NK-92 treated with Interleukin-12 subunit alpha and Interleukin-12 subunit beta, amount 100 ng/mL, for 24 hours (cell line): ENCODE results near the gene BTBD9.
"Not testable (repeated sequence)": the region's sequence is repeated elsewhere in the genome, so short reads cannot be mapped to it uniquely, and the experiment has no call there.

Experiments used
- DNase-seq: peaks from one replicate; lab custom pipeline; 2025; lab: John Stamatoyannopoulos, UW

BTBD9 gene

DNA sequence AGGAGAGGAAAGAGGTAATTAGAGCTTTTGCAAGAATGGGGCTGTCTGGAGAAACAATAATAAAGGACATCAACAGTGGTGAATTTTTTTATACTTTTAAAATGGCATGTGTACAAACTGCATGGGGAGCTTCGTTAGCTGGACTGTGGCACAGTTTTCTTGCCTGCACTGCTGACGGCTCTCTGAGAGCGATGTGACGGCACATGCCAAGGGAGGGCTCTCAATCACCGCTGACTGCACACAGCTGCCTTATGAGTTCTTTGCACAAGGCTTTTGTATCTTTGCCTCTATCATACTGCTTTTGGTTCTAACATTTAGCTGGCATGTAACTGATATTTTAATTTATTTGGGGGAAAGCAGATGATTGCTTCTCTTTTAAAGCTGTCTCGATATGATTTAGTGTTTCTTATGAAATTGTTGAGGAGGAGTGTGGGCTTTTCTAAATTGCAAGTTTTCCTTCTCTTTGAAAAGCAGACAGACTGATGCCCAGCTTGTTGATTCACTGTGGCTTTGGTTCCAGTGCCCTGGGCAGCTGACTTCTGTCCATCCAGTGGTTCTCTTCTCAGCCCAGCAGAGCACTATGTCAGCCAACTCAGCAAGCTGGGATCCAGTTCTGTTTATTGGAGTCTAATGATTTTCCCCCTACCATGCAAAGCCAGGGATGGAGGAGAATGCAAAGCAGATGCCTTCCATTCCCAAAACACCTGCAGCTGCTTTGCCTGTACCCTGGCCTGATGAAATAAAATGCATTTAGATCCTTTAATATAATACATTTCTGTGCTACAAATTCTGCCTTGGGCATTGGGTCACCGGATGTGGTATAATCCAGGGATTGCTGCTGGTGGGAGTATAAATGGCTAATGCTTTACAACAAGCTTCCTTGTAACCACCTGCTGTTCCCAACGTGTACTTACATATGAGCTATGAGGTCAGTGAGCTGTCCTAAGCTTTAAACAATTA lies 496.3 kb downstream of the BTBD9 start:
- DNase-seq = no peak

DNA sequence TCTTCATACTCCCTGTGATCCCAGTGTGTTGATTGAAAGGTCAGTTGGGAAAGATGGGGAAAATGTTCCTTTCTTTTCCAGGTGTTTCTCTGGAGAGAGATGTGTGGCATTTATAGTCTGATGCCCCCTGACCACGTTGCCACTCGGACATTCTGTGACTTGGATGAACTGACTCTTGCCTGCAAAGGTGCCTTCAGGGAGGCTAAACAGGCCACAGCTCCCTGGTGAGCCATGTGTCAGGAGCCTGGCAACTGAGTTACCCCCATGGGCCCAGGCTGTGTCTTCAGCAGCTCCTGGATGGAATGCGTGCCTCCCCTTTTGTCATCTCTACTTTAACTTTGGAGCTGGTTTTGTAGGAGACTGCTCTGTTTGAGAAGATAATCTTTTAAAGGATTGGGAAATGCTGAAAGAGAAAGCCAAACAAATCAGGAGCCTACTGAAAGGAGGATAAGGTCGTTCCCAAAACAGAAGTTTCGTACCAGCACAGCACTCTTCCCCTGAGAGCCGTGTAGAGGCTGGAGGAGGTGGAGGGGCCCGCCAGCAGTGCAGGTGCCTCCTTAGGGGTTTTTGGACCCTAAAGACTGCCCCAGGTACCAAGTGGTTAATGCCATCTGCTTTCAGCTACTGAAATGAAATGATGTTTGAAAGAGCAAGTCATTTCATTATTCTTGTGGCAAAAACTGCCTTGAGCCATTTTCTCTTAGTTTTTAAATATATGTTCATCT lies 497.4 kb downstream of the BTBD9 start:
- DNase-seq = no peak

DNA sequence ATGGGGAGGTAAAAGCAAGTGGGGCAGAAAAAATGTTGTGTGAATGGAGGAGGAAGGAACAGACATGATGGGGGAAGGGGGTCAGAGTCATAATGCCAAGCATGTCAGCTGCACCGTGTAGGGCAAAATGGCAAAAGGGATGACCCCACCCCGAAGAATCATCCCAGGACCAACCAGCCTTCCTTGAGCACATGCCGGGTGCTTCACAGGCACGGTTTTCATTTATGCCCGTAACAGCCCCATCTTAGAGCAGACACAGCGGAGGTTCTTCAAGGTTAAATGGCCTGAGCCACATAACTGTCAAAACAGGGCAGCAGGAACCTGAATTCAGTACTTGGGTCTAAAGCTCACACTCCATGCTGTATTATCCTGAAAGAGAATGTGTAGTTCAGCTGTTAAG lies 498.0 kb downstream of the BTBD9 start:
- DNase-seq = no peak

DNA sequence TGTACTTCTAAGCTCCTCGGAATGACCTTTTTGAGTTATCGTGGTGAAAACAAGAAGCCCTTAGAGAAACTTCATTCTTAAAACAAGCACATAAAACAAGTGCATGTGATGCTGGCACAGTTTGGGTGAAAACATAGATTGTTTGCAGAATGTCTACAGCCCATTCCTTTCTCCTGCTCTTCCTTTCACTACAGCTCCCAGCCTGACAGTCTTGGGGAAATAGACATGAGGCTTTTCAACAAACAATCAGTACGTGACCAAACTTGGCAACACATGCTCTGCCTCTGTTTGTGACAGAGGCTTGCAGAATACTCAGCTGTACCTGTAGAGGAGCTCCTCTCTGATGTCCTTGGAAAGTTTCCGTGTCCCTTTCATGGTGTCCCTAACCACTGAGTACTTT lies 498.6 kb downstream of the BTBD9 start:
- no peak for DNase-seq

DNA sequence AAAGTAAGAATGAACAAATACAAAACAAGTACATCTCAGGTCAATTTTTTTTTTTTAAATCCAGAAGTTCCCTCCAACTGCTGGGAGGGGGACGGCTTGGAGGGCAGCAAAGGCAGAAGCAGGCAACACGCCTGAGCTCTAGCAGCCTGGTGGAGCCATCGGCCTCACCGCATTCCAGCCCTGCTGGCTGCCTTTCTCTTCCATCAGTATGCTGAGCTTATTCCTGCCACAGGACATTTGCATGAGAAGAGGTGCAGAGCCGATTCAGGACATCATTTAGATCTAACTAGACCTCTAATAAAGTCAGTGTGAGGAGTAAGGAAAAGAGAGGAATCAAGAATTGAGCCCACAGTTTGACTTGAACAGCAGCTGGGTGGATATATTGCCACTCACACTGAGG lies 501.4 kb downstream of the BTBD9 start:
- DNase-seq = no peak

DNA sequence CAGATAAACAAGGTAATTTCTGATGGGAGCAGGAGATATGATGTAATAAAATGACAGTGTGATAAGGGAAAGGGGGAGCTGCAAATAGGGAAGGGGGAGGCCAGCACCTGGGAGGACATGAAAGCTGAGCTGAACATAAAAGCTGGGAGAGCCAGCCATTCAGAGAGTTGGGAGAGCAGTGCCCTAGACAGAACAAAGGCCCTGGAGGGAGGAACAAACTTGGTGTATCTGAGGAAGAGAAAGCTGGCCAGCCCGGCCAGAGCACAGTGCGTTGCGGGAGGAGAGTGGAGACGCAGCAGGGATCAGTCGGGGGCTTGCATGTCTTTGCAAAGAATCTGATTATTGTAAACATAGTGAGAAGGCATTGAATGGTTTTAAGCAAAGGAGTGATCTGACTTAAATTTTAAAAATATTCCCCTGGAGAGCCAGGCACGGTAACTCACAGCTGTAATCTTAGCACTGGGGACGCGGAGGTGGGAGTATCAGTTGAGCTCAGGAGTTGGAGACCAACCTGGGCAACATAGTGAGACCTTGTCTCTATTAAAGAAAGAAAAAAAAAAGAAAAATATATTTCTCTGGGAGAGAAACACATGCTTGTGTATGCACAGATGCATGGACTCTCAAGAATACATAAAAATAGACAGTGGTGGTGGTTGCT lies 502.0 kb downstream of the BTBD9 start:
- no peak for DNase-seq

DNA sequence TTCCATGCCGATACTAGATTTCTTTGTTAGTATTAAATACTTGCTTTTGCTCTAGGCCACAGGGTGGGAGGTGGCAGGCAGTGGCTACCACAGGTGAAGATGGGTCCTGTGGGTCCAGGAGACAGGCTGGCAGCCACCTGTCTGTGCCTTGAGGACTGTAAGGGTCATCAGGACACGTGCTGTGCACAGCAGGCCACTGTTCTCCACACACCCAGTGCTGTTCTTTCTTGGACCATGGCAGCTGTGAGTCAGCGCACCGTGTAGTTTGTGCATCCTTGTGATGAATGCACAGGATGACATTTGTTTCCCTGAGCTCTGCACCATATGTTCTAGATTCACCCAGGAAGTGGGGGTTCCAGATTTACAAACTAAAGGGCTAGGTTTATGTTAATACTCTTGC lies 503.2 kb downstream of the BTBD9 start:
- DNase-seq = no peak

DNA sequence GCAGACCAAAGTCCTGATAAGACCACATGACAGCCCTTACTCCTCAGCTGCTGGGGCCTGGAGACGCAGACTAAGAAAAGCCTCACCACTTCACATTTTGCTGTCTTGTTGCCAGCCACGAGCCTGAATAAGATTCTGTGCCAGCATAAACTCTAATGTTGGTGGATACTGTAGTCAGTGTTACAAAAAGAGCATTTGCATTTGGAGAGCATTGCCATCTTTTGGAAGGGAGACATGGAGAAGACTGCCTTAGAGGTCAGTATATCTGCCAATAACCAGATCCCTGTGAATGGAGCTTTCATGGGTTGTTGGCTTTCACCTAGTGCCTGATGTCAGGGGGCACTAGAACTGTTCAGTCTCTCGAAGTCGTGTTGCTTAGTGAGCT lies 505.0 kb downstream of the BTBD9 start:
- DNase-seq = no peak

DNA sequence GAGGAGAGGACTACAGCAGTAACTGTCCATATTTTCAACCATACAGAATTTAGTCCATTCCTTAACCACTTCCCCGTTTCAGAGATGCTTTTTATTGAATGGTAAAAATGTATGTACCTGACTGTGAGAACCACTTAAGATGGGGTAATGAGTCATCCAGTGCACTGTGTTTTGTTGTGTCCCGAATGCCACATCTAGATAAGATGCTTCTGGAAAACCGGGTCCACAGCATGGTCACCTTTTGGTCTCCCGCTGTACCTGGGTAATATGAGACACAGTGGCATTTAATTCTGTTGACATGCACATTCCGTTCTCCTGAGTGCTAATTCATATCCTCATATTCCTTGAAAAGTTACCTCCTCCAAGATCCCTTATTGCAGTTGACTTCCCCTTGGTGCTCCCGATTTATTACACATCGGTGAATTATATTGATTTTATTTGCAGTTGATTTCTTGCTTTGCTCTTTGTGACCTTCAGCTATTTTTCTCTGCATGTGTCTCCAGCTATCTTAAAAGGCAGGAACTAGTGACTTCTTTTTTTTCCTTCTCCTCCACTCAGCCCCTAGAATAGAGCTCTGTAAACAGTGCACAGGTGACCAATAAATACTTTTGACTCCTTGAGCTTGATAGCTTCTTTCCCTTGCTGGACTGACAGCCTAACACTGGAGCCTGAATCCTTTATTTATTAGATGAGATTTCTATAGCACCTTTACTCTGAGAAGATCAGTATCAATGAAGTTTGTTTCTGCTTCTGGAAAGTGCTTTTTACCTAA lies 505.6 kb downstream of the BTBD9 start:
- DNase-seq = no peak

DNA sequence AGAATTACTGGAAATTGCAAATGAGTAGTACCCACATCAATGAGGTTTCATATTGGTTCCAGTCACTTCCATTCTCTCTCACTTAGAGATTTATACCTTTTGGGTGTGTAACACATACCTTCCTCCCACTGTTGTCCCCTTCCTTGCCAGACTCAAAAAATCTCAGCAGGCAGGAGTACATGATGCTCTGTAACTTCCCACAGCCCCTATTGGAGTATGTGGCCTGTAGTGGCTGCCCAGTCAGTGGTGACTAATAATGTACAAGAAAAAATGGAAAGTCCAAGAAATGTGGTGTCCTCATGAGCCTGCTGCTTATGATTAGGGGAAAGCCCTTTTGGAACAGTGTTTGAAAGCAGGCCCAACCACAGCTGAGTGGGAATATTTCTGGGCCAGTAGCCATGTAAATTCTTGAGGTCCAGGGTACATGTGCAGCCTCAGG lies 508.2 kb downstream of the BTBD9 start:
- DNase-seq = no peak

DNA sequence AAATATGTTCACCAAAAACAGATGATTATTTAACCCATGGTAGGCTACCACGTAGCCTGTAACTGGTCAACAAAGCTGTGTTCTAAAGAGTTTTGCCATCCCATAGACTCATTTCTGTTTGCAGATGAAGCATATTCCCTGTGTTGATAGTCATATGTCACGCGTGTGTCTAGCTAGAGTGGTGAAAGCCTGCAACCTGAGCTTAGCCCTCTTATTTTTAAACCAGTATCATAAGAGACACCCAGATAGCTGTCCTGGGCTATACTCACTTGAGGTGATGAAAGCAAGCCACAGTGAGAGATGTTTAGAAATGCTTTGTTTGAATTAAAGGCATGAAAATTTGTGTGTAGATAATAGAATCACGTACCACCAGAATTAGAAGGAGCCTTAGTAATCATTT lies 512.4 kb downstream of the BTBD9 start:
- DNase-seq = no peak

DNA sequence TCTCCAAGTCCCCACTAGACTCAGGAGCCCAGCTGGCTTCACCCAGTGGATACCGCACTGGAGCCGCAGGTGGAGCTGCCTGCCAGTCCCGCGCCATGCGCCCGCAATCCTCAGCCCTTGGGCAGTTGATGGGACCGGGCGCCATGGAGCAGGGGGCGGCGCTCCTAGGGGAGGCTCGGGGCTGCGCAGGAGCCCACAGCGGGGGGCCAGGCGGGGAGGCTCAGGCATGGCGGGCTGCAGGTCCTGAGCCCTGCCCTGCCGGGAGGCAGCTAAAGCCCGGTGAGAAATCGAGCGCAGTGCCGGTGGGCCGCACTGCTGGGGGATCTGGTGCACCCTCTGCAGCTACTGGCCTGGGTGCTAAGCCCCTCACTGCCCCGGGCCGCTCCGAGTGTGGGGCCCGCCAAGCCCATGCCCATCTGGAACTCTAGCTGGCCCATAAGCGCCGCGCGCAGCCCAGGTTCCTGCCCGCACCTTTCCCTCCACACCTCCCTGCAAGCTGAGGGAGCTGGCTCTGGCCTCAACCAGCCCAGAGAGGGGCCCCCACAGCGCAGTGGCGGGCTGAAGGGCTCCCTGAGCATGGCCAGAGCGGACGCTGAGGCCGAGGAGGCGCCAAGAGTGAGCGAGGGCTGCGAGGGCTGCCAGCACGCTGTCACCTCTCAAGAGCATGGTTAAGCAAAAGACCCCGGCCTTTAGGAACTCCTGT lies 515.4 kb downstream of the BTBD9 start:
- DNase-seq = not testable (repeated sequence)

DNA sequence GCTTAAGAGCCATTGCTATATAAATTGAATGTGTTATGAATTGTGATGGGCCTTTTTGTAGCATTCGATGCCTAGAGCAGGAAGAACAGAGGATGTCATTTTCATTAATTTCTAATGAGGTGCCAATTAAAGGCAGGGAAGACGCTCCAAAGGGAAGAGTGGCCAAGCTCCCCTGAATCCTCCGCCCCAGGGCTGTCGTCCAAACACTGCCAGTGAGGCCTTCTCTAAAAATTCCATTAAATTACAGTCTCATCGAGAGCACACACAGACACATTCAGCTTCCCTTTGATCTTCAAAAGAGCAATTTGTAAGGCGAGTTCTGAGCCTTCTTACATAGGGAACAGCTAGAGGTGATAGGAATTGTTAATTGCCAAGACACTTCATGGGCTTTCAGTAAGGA lies 520.2 kb downstream of the BTBD9 start:
- no peak for DNase-seq

DNA sequence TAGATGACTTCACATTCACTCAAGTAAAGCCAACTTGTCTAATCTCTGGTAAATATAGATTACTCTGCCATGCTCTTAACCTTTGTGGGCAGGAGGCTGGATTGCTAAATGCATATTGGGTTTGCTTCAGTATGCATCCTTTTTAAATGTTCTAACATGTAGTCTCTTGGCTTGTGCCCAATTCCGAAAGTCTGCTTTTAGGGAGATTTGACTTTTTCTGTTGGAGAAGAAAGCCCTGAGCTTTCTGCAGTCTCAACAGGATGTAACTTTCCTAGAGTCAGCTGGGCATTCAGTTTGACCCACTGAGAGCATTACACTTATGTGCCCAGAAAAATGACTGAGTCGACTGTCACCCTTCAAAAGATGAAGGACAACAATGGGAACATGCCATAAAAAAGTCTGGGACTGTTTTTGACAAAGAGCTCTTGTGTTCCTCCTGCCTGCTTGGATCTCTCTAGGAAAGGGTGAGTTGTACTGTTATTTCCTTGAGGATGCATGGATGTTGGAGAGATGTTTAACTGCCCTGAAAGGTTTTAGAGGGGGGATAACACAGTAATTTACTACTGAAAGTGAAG lies 520.9 kb downstream of the BTBD9 start:
- no peak for DNase-seq
